Fibroblast of skin of right quadriceps (primary cell): Measurements from ENCODE around the gene MAP2K6.

Source experiments
- DNase-seq: peaks from one replicate; pipeline ENCODE4 v3.0.0-alpha.2; 2013

Gene MAP2K6

GRCh38 chr17:69539781-69540319 is 125.4 kb downstream of the MAP2K6 start:
- peak; percentile 77 for DNase-seq

GRCh38 chr17:69540356-69540755 is 125.9 kb downstream of the MAP2K6 start:
- DNase-seq, result no peak

GRCh38 chr17:69547230-69547629 is 132.7 kb downstream of the MAP2K6 start:
- DNase-seq, result no peak

- DNase-seq, result no peak
These were observed 133.4 kb downstream of the MAP2K6 start for GRCh38 chr17:69547947-69548346.

- peak; percentile 3 for DNase-seq
These were observed 136.9 kb downstream of the MAP2K6 start for GRCh38 chr17:69551212-69552010.

GRCh38 chr17:69552986-69553667 is 138.6 kb downstream of the MAP2K6 start:
- no peak for DNase-seq

GRCh38 chr17:69555056-69555455 is 140.6 kb downstream of the MAP2K6 start:
- DNase-seq, result no peak

- no peak for DNase-seq
These were observed 142.8 kb downstream of the MAP2K6 start for GRCh38 chr17:69557339-69557738.

GRCh38 chr17:69558796-69559195 is 144.3 kb downstream of the MAP2K6 start:
- no peak for DNase-seq

- DNase-seq, result no peak
These were observed 146.5 kb downstream of the MAP2K6 start for GRCh38 chr17:69560987-69561441.

- no peak for DNase-seq
These were observed 147.0 kb downstream of the MAP2K6 start for GRCh38 chr17:69561462-69561861.

GRCh38 chr17:69565447-69565846 is 150.9 kb downstream of the MAP2K6 start:
- DNase-seq, result no peak

GRCh38 chr17:69567130-69567529 is 152.6 kb downstream of the MAP2K6 start:
- DNase-seq, result no peak

GRCh38 chr17:69572747-69573146 is 158.2 kb downstream of the MAP2K6 start:
- DNase-seq, result no peak

GRCh38 chr17:69573396-69573795 is 158.9 kb downstream of the MAP2K6 start:
- no peak for DNase-seq

GRCh38 chr17:69574257-69575197 is 160.0 kb downstream of the MAP2K6 start:
- DNase-seq, result peak; percentile 49

GRCh38 chr17:69575346-69575761 is 160.9 kb downstream of the MAP2K6 start:
- DNase-seq, result peak; percentile 88

- DNase-seq, result no peak
These were observed 162.6 kb downstream of the MAP2K6 start for GRCh38 chr17:69577098-69577497.

GRCh38 chr17:69578385-69578936 is 164.0 kb downstream of the MAP2K6 start:
- no peak for DNase-seq

GRCh38 chr17:69579961-69580677 is 165.6 kb downstream of the MAP2K6 start:
- DNase-seq, result no peak

GRCh38 chr17:69581061-69581961 is 166.8 kb downstream of the MAP2K6 start:
- no peak for DNase-seq
